Chondrocyte (in vitro differentiated cells): ENCODE measurements around the gene SLC27A2. TPM values are rescaled to one million over a fixed set of nuclear protein-coding genes. Genes with fewer than 3 reads are reported as not detected.

Experiments used
- DNase-seq: peaks from one replicate; pipeline ENCODE4 v3.0.0; 2021; ENCODE audit warnings: mixed read lengths, low spot score
- H3K27ac Mint-ChIP-seq: one replicate; pipeline ENCODE4 v1.8.0; 2021; ENCODE audit warnings: mild to moderate bottlenecking, moderate library complexity, mixed read lengths; ENCODE audit not compliant: unreplicated experiment
- H3K27me3 Mint-ChIP-seq: 2 replicates; pipeline ENCODE4 v1.8.0; 2021; ENCODE audit warnings: low read depth, mixed read lengths
- H3K36me3 Mint-ChIP-seq: 2 replicates; pipeline ENCODE4 v1.8.0; 2021; ENCODE audit warnings: low read depth, mixed read lengths
- H3K4me1 Mint-ChIP-seq: 2 replicates; pipeline ENCODE4 v1.8.0; 2021; ENCODE audit warnings: low read depth, mild to moderate bottlenecking, mixed read lengths
- H3K4me3 Mint-ChIP-seq: one replicate; pipeline ENCODE4 v1.8.0; 2021; ENCODE audit warnings: mild to moderate bottlenecking, moderate library complexity, mixed read lengths; ENCODE audit not compliant: unreplicated experiment
- H3K9me3 Mint-ChIP-seq: 2 replicates; pipeline ENCODE4 v1.8.0; 2021; ENCODE audit warnings: low read depth, mixed read lengths
- total RNA-seq: library from RNA; stranded (reverse); gene quantifications from 3 replicates; pipeline ENCODE4 v1.2.1, GENCODE V29; 2021
- TF ChIP-seq, protein P1 (sequence below): fragments of 200-600 bp; sonication (generic); IDR thresholded peaks from 2 replicates; pipeline ENCODE4 v1.5.0; 2021; ENCODE audit warnings: antibody characterized with exemption, mild to moderate bottlenecking, moderate library complexity

Gene SLC27A2
- total RNA-seq, 1 donor from 2014 or later = not detected

DNA sequence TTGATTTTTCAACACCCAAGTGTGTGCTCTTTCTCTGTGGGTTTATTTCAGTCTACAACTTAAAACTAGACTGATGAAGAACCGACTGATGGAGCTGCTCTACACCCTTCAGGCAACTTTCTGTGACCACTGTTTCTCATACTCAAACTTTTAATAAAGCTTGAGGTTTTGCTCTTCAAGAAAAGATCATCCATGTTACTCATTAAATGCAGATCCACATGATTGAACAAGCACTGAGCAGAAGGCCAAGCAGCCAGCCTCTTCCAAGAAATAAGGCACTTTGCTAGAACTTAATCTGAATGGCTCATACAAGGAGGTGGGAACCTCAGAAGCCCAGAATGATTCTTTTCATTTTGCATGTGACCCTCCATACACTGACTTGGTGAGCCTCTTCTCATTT, 8.7 kb downstream of the SLC27A2 start:
- Mint-ChIP-seq H3K4me3 (no peak overlapping the region), H3K4me1 (no peaks in the 10 kb centered on the region), H3K27me3 (peaks cover 23% of the 10 kb centered on the region), H3K36me3 (peaks cover 2% of the 10 kb centered on the region), H3K27ac (no peak overlapping the region), H3K9me3 (no peaks in the 10 kb centered on the region)
- TF ChIP-seq, protein P1, sequence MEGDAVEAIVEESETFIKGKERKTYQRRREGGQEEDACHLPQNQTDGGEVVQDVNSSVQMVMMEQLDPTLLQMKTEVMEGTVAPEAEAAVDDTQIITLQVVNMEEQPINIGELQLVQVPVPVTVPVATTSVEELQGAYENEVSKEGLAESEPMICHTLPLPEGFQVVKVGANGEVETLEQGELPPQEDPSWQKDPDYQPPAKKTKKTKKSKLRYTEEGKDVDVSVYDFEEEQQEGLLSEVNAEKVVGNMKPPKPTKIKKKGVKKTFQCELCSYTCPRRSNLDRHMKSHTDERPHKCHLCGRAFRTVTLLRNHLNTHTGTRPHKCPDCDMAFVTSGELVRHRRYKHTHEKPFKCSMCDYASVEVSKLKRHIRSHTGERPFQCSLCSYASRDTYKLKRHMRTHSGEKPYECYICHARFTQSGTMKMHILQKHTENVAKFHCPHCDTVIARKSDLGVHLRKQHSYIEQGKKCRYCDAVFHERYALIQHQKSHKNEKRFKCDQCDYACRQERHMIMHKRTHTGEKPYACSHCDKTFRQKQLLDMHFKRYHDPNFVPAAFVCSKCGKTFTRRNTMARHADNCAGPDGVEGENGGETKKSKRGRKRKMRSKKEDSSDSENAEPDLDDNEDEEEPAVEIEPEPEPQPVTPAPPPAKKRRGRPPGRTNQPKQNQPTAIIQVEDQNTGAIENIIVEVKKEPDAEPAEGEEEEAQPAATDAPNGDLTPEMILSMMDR = no peak
- no peak for DNase-seq

GRCh38 chr15:50192164-50192563, 10.2 kb downstream of the SLC27A2 start:
- peaks cover 2% of the 10 kb centered on the region for H3K36me3 Mint-ChIP-seq
- H3K27me3 Mint-ChIP-seq = peaks cover 23% of the 10 kb centered on the region
- TF ChIP-seq, protein P1 = no peak
- no peaks in the 10 kb centered on the region for H3K4me1 Mint-ChIP-seq
- H3K27ac Mint-ChIP-seq = no peak overlapping the region
- DNase-seq = no peak
- H3K9me3 Mint-ChIP-seq = no peaks in the 10 kb centered on the region
- H3K4me3 Mint-ChIP-seq = no peak overlapping the region

DNA sequence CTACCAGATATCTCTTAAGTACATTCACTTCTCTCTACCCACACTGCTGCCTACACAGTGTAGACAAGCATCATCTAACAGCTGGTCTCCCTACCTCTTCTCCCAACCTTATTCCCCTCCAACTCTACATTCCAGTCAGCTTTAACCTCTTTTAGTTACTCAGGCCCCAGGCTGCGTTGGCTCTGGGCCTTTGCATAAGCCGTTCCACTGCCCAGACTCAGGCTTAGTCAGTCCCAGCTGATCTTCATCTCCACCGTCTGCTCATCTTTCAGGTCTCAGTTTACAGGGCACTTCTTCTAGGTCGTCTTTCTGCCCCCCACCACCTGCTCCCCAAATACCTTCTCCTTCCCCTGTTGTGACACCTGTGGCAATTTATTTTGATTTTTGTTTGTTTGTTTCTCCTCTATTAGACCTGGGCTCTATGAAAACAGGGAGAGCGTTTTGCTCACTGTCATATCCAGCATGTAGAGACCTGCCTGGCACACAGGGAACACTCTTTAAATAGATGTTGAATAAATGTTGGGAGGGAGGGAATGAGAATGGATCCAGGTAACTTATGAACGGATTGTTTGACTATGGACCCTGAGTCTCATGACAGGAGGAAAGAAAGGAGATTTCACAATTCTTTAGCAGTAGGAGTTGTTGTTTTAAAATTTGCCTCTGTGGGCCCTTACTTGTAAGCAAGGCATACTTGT, 11.1 kb downstream of the SLC27A2 start:
- peaks cover 25% of the 10 kb centered on the region for H3K27me3 Mint-ChIP-seq
- TF ChIP-seq, protein P1 = no peak
- H3K27ac Mint-ChIP-seq = no peak overlapping the region
- H3K4me1 Mint-ChIP-seq = no peaks in the 10 kb centered on the region
- peaks cover 2% of the 10 kb centered on the region for H3K36me3 Mint-ChIP-seq
- H3K4me3 Mint-ChIP-seq = no peak overlapping the region
- DNase-seq = no peak
- no peaks in the 10 kb centered on the region for H3K9me3 Mint-ChIP-seq

- DNase-seq = no peak
- Mint-ChIP-seq H3K27ac (no peak overlapping the region), H3K9me3 (no peaks in the 10 kb centered on the region), H3K4me3 (no peak overlapping the region), H3K27me3 (peaks cover 4% of the 10 kb centered on the region), H3K36me3 (no peaks in the 10 kb centered on the region), H3K4me1 (no peaks in the 10 kb centered on the region)
- TF ChIP-seq, protein P1 = no peak
These were observed 20.0 kb downstream of the SLC27A2 start for GRCh38 chr15:50202003-50202402.

- H3K9me3 Mint-ChIP-seq = peaks cover under 1% of the 10 kb centered on the region
- no peak overlapping the region for H3K27ac Mint-ChIP-seq
- H3K4me3 Mint-ChIP-seq = no peak overlapping the region
- TF ChIP-seq, protein P1 = no peak
- H3K36me3 Mint-ChIP-seq = no peaks in the 10 kb centered on the region
- no peak for DNase-seq
- no peaks in the 10 kb centered on the region for H3K4me1 Mint-ChIP-seq
- H3K27me3 Mint-ChIP-seq = peaks cover 1% of the 10 kb centered on the region
These were observed 24.0 kb downstream of the SLC27A2 start for GRCh38 chr15:50206020-50206419.
